Activated CD4-positive, alpha-beta T cell treated with anti-CD3 and anti-CD28 coated beads for 4 hours (primary cell): ENCODE measurements around the gene CLEC11A.

Experiments used
- DNase-seq, 2 donors: peaks; one replicate each; pipeline ENCODE4 v3.0.0-alpha.2; 2020

CLEC11A gene, protein sequence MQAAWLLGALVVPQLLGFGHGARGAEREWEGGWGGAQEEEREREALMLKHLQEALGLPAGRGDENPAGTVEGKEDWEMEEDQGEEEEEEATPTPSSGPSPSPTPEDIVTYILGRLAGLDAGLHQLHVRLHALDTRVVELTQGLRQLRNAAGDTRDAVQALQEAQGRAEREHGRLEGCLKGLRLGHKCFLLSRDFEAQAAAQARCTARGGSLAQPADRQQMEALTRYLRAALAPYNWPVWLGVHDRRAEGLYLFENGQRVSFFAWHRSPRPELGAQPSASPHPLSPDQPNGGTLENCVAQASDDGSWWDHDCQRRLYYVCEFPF

DNA sequence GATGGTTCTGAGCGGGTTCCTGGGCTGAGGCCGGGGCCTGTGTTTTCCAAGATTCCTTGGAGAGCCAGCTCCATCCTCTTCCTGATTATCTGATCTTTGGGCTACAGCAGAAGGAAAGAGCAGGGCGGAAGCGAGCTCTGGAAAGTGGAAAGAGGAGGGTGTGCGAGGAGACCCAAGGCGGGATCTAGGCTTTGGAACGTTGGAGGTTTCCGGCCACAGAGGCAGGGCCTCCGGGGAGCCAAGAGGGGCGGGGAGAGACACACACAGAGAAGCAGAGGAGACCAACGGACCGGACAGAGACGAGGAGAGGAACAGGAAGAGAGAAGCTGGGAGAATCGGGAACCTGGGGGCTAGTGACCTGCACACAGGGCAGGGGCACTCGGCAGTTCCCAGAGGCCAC lies at the start of gene CLEC11A:
TSS of gene CLEC11A (plus strand) at position 296 of the 400 bp plus-strand sequence. CDS start 162 bp downstream, outside the sequence.
- no peak for DNase-seq

DNA sequence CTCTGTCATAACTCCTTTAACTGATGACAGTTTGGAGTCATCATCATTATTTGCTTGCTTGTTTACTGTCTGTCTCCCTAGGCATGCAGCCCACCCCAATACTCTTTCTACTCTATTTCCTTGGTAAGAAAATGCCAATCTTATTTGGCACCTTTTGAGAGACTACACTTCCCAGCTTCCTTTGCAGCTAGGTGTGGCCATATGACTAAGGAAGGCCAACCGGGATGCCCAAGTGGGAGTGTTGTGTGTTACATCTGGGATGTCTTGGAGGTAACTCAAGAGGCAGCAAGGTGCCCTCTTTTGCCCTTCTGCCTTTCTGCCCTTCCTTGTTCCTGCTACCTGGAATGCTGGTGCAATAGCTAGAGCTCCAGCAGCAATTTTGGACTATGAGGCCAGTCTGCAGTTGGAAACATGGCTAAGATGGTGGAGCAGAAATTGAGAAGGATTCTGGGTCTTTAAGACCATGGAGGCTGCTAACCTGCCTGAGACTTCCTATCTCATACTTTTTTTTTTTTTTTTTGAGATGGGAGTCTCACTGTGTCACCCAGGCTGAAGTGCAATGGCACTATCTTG lies 46.5 kb upstream of the CLEC11A start:
- DNase-seq, result no peak

DNA sequence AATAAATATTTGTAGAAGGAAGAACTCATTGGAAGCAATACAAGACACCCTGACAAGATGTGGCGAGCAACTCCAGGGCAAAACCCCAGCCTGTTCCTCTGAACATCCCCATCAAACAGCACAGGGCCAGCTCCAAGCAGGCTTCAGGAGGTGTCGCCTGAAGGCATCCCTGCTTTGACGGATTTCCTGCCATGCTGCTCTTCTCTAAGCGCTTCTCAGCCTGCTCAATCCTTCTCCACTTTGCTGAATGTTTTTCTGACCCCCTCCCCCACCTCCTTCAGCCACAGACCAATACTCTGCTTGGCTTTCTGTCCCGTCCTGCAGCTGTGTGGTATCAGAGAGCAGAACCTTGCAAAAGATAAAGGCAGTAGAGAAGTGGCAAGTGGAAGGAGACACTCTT lies 45.5 kb upstream of the CLEC11A start:
- DNase-seq, result no peak

DNA sequence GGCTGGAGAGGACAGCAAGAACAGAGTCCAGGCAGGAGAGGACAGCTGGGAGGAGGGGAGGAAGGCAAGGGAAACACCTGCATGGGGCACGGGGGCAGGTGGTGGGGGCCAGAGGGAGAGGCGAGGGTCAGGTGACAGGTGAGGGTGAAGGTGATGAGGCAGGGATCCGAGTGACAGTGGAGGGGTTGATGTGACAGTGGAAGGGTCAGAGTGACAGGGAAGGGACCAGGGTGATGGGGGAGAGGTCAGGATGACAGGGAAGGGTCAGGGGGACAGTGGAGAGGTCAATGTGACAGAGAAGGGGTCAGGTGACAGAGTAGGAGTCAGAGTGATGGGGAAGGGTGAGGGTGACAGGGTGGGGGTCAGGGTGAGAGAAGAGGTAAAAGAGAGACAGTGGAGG lies 44.8 kb upstream of the CLEC11A start:
- DNase-seq, result no peak

DNA sequence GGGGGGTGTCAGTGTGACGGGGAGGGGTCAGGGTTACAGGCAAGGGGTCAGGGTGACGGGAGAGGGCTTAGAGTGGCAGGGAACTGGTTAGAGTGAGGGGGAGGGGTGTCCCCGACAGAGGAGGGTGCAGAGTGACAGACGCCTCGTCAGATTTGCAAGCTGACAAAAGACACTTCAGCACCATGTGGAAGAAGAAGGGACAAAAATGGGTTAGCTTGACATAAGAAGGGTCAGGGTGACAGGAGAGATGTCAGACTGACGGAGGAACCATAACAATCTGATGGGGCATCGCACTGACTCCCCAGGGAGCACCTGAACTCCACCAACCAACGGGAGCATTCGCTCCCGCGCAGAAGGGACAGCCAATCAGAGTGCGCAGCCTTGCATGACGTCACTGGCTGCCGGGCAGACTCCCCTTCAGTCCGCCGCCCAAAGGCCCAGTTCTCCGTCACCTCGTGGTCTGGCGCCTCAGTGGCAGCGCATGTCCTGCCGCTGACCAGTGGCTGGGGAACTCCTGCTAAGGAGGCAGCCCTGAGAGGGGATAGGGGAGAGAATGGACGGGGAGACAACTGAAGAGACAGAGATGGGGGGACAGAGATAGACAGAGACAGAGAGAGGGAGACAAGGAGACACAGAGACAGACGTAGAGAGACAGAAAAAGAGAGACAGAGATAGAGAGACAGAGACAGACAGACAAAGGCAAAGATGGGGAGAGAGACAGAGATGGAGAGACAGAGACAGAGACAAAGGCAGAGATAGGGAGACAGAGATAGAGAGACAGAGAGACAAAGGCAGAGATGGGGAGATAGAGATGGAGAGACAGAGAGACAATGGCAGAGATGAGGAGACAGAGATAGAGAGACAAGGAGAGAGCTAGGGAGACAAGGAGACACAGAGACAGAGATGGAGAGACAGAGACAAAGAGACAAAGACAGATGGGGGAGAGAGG lies 43.7 kb upstream of the CLEC11A start:
- DNase-seq, result peak; percentile 54 to 63

DNA sequence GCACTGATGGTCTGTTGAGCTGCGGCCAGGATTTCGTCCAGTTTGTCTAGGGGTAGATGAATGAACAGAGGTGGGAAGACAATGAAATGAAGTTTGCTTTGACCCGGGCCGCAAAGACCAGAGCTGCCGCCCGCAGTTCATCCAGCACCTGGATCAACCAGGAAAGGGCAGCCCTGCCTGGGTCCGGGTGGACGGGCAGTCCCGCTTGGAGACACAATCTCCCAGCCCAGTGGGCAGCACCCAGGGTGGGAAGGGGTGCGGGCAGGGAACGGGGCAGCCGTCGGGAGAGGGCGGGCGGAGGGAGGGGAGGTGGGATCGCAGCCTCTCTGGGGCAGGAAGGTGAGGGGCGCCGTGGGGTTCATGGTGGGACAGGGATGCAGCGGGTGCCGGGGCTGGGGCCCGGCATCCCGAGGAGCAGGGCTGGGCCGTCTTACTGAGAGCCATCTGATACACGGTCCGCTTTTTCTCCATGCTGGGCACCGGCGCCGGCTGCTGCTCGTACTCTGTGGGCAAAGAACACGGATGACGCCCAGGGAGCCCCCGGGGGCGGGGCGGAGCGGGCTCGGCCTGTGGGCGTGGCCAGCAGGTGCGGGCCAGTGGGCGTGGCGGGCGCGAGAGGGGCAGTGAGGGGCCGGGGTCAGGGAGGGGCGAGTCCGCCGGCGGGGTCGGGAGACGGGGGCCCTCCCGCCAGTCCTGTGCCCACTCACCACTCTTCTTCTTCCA lies 36.7 kb upstream of the CLEC11A start:
- no peak for DNase-seq

DNA sequence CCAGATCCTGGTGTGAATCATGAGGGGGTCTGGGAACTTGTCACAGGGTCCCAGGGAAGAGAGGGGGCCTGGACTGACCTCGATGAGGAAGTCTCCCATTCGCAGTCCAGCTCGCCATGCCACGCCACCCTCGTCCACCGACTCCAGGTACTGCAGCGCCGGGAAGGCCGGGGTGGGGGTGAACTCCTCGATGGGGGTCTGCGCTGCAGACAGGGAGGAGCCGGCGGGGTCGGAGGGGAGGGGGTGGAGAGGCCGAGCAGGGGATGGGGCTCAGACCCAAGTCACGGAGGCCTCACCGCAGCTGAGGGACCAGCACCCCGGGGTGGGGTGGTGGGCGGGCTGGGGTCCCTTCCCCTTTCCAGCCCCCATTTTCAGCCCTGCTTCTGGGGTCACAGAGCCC lies 34.4 kb upstream of the CLEC11A start:
- no peak for DNase-seq

DNA sequence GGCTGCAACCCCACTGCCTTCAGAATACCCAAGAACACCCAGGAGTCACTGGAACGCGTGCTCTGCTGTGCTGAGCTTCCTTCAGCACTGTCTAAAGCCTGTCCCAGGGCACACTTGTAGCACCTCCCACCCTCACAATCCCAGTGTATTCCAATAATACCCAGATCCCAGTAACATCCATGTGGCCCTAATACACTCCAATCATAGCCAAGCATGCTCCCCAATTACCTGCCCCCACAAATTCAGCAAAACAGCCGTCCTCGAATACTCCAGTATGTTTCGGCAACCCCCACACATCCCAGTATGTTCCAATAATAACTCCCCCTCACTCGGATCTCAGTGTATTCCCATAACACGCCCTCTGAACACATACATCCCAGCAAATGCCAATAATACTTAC lies 32.7 kb upstream of the CLEC11A start:
- DNase-seq, result no peak

DNA sequence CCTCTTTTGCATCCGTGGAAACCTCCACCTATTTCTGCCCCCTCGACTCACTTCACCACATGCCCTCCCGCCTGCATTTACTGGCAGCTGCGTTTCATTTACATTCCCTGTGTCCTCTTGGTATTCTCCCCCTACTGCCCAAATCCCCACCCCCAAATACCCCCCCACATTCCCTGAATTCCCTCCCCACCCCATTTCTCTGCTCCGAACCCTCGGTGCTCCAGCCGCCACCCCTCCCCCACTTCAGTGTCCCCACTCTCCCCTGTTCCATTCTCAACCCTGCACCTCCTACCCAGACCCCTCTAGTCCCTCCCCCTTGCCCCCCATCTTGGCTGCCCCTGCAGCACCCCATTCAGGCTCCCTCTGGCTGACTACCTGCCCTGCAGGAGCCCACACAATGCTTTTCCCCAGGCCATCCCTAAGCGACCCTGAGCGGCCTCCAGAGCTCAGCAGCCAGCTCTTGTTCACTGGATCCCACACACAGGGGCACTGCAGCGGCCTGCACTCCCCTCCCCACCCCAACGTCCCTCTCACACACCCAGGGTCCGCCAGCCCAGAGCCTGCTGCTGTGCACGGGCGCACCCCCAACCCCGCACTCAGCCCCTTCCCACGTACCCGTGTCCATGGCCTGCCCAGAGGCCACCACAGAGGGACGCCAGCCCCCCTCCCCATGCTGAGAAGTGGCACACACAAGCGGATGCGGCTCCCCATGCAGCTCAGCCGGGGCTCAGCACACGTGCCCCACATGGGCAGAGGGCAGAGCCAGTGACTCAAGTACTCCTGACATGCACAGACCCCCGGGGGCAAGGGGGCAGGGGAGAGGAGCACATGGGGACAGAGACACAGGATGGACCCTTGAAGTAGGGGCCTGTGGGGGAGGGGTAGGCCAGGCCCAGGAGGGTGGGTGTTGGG lies 29.8 kb upstream of the CLEC11A start:
- no peak for DNase-seq

DNA sequence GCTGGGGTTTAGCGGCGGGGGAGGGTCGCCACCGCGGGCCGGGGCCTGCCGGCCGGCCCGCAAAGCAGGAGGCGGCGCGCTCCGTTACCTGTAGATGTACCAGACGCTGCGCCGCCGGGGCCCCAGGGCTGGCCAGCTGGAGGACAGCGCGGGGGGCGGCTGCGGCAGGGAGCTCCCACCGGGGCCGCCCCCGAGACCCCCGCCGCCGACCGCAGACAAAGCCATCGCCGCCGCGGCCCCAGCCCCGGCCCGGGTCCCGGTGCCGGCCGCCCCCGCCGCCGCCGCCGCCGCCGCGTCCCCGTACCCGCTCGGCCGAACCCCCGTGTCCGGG lies 28.4 kb upstream of the CLEC11A start:
- DNase-seq, result no peak

DNA sequence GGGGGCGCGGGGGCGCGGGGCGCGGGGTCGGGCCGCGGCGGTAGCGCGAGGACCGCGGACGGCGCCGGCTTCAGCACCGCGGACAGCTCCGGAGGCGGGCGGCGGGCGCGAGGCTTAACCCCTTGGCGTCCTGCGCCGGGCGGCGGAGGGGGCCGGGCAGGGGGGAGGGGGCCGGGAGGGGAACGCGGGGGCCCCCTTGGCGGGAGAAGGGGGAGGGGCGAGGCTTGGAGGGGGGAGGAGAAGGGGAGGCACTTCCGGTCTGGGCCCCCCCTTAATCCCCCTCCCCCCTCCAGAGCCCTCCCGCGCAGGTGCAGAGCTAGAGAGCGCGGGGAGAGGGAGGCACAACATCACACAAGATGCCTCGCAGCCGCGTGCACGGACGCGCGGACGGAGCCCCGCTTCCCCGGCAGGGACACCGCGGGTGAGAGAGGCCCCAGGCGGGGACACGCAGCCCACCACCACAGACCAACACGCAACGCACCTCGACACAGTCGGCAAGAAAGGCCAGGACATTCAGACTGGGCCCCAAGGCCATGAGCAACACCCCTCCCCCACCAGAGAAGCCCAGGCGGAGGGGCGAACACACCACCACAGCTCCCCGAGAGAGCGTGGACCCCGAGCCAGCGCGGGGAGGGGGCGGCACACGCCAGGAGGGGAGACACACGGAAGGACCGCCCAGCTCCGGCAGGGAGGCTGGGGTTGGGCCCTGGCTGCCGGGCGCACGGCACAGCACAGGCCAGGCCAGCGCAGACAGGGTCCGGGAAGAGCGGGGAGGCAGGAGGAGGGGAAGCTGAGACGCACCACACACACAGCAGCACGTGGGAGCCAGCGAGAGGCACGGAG lies 27.7 kb upstream of the CLEC11A start:
- no peak for DNase-seq

DNA sequence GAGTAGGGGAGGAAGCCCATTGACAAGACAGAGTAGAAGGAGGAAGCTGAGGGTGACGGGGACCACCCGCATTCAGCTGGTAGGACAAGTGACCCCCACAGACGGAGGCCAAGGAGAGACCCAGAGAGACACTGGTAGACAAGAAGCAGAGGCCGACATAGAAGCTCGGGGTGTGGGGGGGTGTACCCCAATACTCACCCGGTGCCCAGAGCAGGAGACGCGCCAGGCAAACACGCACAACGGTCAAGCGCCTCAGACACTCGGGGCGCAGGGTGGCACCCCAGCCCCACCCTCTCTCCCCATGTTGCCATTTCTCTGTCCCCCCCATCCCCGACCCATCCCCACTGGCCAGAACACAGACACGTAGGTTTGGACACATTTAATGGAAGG lies 27.1 kb upstream of the CLEC11A start:
- no peak for DNase-seq

DNA sequence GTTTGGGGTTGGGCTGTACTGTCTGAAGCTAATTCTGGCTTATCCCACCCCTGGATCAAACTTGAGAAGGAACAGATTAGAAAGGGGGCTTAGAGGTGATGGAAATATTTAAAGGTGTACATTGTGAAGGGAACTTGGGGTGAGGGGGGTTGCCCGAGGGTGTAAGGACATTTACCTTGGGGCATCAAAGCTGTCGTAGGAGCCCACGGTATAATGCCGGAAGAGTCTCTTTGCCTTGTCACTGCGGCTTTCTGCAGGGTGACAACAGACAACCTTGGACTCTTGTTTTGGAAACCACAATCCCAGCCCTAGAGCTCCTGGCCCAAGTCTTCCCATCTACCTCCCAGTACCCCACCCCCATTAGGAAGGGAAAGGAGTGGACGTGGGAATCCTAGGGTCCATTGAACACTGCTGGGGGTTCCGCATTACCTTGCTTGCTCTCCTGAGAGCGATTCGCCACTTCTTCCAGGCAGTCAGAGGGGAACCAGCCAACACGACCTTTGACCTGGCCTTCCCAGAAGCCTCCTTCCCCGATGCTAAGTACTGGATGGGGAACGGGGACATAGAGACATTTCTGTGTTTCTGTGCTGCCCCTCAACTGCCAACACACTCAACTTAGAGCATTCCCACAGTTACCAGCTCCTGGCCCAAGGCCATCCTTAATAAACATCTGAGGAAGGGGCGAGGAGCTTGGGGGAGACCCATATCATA lies 25.6 kb upstream of the CLEC11A start:
- no peak for DNase-seq

DNA sequence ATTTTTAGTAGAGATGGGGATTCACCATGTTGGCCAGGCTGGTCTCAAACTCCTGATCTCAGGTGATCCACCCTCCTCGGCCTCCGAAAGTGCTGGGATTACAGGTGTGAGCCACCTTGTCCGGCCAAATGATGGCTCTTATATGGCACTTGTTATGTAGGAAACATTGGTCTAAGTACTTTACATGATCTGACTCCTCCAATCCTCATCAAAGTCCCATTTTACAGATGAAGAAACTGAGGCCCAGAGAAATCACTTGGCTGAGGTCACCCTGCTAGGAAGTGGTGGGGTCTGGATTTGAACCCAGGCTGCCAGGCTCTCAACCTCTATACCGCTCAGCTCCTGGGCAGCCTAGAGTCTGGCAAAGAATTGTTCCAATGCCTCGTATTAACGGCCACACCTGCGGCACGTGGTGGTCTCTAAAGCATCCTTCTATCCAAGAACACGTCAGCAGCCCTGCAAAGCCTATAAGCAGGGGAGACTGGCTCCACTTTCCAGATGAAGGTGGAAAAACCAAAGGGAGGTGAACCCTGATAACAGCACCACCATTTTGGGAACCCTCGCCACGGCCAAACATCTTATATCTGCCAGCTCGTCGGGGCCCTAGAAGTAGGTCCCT lies 21.7 kb upstream of the CLEC11A start:
- DNase-seq, result no peak

DNA sequence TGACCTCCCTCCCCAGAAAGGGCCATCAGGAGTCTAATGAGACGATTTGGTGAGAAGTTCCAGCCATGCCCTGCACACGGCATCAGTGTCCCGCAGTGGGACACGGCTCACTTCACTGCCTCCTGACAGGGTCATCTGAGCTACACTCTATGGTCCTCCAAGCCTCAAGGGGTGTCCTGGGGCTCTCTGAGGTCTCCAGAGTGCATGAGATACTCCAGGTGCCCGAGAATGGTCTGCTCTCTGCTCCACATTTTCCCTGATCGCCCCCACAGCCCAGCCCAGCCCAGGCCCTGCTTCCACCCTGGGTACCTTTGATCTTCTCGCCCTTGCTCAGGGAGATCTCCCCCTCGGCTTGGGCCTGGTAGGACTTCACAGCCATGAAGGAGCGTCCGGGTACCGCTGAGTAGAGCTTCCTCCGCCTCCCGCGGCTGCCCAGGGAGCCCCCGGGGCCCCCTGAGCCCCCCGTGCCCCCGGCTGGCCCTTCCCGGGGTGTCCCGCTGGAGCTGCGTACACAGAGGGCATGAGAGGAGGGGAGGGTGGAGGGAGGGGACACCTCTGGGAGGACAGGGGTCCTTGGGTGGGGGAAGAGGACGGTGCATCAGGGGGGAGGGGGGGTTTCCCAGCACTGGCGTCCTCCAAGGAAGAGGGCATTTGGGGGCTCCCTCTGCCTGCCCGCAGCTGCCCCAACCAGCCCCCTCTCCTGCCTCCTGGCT lies 20.9 kb upstream of the CLEC11A start:
- DNase-seq, result no peak

DNA sequence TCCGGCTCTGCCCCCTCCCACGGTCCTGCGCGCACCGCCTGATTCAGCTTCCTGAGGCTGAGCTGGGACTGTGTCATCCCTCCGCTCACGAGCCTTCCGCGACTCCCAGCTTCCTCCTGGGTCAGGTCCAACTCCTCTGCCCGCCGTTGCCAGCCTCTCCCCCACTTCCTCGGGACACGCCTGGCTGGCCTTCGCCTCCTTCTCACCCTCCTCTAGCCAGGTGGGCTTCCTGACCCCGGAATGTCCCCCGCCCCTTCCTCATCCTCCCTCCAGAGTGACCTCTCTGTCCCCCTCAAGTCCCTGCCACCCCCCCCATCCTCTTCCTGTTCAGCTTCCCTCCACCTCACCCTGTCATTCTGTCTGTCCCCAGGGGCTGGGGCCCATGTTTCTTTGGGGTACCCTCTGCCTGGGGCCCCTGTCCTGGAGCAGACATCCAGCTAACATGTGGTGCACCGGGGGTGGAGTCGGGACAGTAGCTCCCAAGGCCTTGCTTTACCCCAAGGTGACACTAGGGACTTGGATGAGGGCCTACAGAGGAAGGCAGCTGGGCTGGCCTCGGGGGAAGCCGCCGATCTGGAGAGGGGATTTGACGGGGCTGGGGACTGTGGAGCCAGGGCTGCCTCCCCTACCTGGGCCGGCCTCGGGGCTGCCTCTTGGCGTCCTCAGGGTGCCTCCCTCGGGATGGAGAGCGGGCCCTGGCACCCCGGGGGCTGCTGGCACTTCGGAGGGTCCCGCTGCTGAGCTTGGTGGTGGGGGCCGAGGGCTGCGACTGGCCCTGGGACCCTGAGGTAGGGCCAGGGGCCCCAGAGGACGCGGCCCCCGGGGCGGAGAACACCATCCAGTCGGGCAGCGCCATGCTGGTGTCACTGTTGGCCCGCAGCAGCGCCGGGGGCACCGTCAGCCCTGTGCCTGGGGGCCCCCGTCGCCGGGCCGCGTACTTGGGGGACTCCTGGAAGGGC lies 20.0 kb upstream of the CLEC11A start:
- DNase-seq, result no peak

DNA sequence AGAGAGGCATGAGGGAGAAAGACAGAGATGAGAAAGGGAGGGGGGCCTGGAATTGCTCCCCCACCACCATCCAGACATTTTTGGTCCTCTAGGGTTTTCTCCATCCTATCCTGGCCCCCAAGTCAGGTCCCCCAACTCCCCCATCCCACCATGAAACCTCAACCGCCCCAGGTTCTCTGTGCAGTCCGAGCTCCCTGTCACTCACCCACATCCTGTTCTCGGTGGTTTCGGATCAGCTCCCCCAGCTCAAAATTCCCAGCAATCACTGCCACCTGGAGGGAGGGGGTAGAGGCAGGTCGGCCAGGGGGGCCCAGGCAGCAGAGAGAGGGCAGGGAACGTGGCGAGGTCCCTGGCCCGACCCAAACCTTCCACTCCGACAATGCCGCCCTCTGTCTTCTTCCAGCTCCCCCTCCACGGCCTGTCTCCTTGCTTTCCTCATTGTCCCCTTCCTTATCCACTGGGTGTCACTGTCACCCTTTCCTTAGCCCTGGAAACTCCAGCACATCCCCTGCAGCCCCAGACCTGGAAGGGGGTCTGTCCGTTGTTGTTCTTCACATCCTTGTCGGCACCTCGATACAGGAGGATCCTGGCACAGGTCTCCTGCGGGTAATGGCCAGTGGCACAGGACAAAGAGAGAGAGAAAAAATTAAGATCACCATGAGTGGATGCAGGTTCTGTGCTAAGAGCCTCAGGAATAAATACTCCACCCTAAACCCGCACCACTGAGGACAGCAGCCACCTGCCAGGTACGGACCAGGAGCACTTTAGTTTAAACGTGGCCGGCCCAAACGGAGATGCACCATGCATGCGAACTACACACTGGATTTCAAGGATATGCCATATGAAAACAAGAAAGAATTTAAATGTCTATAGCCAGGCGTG lies 19.0 kb upstream of the CLEC11A start:
- DNase-seq, result no peak
